ENCODE results near the gene RALGPS1. TPM values are rescaled to one million over a fixed set of nuclear protein-coding genes. Genes with fewer than 3 reads are reported as not detected.

RALGPS1 gene
- polyA plus RNA-seq, 1 of the 3 experiments (the other 2 are of a cell fraction) = 3.9 TPM

DNA sequence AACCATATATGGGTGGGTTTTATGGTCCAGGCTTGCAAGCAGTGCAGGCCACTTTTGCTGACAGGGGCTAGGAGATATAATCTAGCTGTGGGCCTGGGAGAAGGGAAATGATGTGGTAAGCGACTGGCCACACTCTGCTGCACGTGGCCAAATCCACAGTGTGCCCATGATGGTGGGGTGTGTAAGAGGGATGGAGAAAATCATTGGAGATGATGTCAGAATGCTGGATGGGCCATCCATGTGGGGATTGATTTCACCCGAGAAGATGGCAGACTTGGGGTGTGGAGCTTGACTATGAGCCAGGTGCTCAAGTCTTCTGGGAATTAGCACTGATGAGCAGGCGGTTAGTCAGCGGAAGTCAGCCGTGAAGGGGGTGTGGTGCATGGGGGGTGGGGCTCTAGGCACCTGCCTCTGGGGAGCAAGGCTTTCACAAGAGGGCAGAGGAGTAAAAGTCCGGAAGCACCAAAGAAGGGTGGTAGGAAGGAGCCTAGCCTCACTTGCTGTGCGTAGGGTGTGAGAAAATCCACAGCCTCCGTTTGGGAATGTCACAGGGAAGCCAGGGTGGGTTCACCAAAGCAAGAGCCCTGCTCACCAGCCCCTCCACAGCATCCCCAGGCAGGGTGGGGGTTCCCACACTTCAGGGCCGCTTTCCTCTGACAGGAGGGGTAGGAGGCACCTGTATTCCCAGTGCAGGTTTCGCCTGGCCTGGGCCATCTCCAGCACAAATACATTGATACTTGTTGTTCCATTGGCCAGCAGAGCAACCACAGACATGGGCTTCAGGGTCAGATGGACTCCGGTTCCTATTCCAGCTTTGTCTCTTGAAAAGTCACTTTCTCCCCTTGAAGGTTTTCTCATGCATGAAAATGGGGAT is 252.3 kb downstream of the RALGPS1 start:
- Histone ChIP-seq H3K27ac (ENCODE audit: low read depth in 2 of 2, low read length in 1 of 2) (no peak overlapping the region), H3F3A (replicated peaks; ENCODE audit: insufficient read depth) (peaks cover 5% of the 10 kb centered on the region), H3K79me2 (ENCODE audit: insufficient read depth) (no peaks in the 10 kb centered on the region), H3K4me2 (no peak overlapping the region), H3K9ac (no peak overlapping the region), H3K27me3 (ENCODE audit: insufficient read depth) (no peaks in the 10 kb centered on the region), H3K9me2 (no peaks in the 10 kb centered on the region), H3K36me3 (replicated peaks in 1 of 2; ENCODE audit: control insufficient read depth in 1 of 2, insufficient read depth in 2 of 2, low read length in 1 of 2) (no peaks in the 10 kb centered on the region), H3K9me3 (no peaks in the 10 kb centered on the region), H4K20me1 (ENCODE audit: insufficient read depth) (no peaks in the 10 kb centered on the region), H3K4me1 (ENCODE audit: control insufficient read depth in 1 of 2, insufficient read depth in 2 of 2, low read depth in 1 of 2, low read length in 1 of 2) (peaks cover 20 to 31% of the 10 kb centered on the region in 2 experiments; a peak in 3 of 4 replicates), H3K4me3 (ENCODE audit: low read depth in 2 of 2, low read length in 1 of 2) (no peak overlapping the region), H2AFZ (ENCODE audit: low read depth) (no peak overlapping the region)
- no peak for DNase-seq
- ChIA-PET CTCF (interaction anchor here (0.7 to 3.2 kb wide), 2 partner anchors 8 to 227 kb away, joined by 3 to 12 read pairs; no protein-coding TSS in a partner anchor), POLR2A (no interaction called here)
- WGBS (ENCODE audit: low lambda C conversion rate) = 80% methylated on average over 12 of the region's 12 CpGs
- TF ChIP-seq ELF1 (IDR thresholded peaks at IDR 0.05) = no peak
- TF ChIP-seq SMC3 (IDR thresholded peaks at IDR 0.05; ENCODE audit: low read depth, low read length) = no peak
- TF ChIP-seq FOSL2 (IDR thresholded peaks at IDR 0.05; ENCODE audit: borderline replicate concordance, low read depth) = peak; percentile 21; the same call in 1 of the 2 replicates
- no peak for TF ChIP-seq NRF1 (IDR thresholded peaks at IDR 0.05; ENCODE audit: low read depth, low read length)
- TF ChIP-seq, protein P1, sequence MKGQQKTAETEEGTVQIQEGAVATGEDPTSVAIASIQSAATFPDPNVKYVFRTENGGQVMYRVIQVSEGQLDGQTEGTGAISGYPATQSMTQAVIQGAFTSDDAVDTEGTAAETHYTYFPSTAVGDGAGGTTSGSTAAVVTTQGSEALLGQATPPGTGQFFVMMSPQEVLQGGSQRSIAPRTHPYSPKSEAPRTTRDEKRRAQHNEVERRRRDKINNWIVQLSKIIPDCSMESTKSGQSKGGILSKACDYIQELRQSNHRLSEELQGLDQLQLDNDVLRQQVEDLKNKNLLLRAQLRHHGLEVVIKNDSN (IDR thresholded peaks at IDR 0.05; ENCODE audit: borderline replicate concordance, low read depth) = no peak
- TF ChIP-seq CTCF (IDR thresholded peaks at IDR 0.05) = no peak
- no peak for TF ChIP-seq YY1 (IDR thresholded peaks at IDR 0.05; ENCODE audit: low read depth)
- no peak for TF ChIP-seq FOXJ3 (CRISPR knock-in tag; IDR thresholded peaks at IDR 0.05)

DNA sequence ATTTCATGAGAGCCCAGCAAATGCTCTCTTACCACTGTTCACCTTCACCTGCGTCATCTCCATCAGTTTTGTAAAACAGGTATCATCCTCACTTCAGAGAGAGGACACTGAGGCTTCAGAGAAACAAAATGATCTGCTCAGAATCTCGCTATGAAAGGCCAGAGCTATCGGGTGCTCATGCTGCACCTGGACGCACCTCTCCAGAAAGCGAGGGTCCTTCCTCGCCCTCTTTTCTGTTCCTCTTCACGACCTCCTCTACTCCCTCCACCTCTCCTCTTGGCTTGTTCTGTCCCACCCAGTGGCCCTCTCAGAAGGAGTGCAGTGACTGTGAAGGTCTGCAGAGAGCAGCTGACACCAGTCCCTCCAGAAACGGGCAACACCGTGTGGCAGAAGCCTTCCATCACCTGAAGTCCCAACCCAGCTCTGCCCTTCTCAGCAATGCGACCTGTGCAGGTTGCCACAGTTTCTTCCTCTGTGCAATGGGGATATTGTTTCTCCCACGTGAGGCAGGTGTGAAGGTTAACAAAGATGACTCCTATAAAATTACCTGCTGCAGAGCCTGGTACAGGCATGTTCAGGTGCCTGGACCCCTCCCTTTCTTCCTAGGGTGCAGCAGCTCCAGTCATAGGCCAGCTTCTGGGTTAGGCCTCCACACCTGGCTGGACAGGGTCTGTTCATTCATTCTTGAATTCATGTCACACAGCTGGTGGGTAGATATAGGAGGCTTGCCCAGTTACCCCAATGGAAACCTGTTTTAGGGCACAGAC is 253.2 kb downstream of the RALGPS1 start:
- Histone ChIP-seq H3K9me2 (no peaks in the 10 kb centered on the region), H3K36me3 (replicated peaks in 1 of 2; ENCODE audit: control insufficient read depth in 1 of 2, insufficient read depth in 2 of 2, low read length in 1 of 2) (no peaks in the 10 kb centered on the region), H3F3A (replicated peaks; ENCODE audit: insufficient read depth) (peaks cover 5% of the 10 kb centered on the region), H3K27ac (ENCODE audit: low read depth in 2 of 2, low read length in 1 of 2) (no peak overlapping the region), H3K4me1 (ENCODE audit: control insufficient read depth in 1 of 2, insufficient read depth in 2 of 2, low read depth in 1 of 2, low read length in 1 of 2) (peaks cover 11 to 22% of the 10 kb centered on the region in 2 experiments; a peak in 3 of 4 replicates), H3K27me3 (ENCODE audit: insufficient read depth) (no peaks in the 10 kb centered on the region), H4K20me1 (ENCODE audit: insufficient read depth) (no peaks in the 10 kb centered on the region), H3K9me3 (no peaks in the 10 kb centered on the region), H3K4me2 (no peak overlapping the region), H3K79me2 (ENCODE audit: insufficient read depth) (no peaks in the 10 kb centered on the region), H3K4me3 (ENCODE audit: low read depth in 2 of 2, low read length in 1 of 2) (no peak overlapping the region), H2AFZ (ENCODE audit: low read depth) (no peak overlapping the region), H3K9ac (no peak overlapping the region)
- CTCF ChIA-PET = interaction anchor here (1.7 to 3.2 kb wide), 2 partner anchors 202 to 228 kb away, joined by 4 to 12 read pairs; no protein-coding TSS in a partner anchor
- no peak for DNase-seq
- POLR2A ChIA-PET = no interaction called here
- 88% methylated on average over 11 of the region's 11 CpGs for WGBS (ENCODE audit: low lambda C conversion rate)
- no peak for TF ChIP-seq FOXM1 (IDR thresholded peaks at IDR 0.05; ENCODE audit: low read depth)
- TF ChIP-seq RXRA (IDR thresholded peaks at IDR 0.05; ENCODE audit: borderline replicate concordance, low read depth) = no peak
- TF ChIP-seq RCOR1 (IDR thresholded peaks at IDR 0.05; ENCODE audit: low read length) = no peak
- no peak for TF ChIP-seq MXI1 (IDR thresholded peaks at IDR 0.05; ENCODE audit: low read depth, low read length)
- TF ChIP-seq EP300 (IDR thresholded peaks at IDR 0.05; ENCODE audit: borderline replicate concordance in 1 of 2, low read depth in 1 of 2, low read length in 1 of 2) = no peak
- TF ChIP-seq FOSL2 (IDR thresholded peaks at IDR 0.05; ENCODE audit: borderline replicate concordance, low read depth) = no peak
- TF ChIP-seq, protein P2, sequence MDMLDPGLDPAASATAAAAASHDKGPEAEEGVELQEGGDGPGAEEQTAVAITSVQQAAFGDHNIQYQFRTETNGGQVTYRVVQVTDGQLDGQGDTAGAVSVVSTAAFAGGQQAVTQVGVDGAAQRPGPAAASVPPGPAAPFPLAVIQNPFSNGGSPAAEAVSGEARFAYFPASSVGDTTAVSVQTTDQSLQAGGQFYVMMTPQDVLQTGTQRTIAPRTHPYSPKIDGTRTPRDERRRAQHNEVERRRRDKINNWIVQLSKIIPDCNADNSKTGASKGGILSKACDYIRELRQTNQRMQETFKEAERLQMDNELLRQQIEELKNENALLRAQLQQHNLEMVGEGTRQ (IDR thresholded peaks at IDR 0.05; ENCODE audit: borderline replicate concordance, low read depth, low read length) = no peak
- TF ChIP-seq RFX5 (IDR thresholded peaks at IDR 0.05; ENCODE audit: low read length) = no peak
- TF ChIP-seq TAF1 (IDR thresholded peaks at IDR 0.05; ENCODE audit: borderline replicate concordance, low read depth, low read length) = no peak
- TF ChIP-seq PBX3 (IDR thresholded peaks at IDR 0.05) = no peak
- no peak for TF ChIP-seq SMC3 (IDR thresholded peaks at IDR 0.05; ENCODE audit: low read depth, low read length)
- no peak for TF ChIP-seq TCF12 (IDR thresholded peaks at IDR 0.05)
- no peak for TF ChIP-seq EZH2phosphoT487 (IDR thresholded peaks at IDR 0.05; ENCODE audit: borderline replicate concordance, low read depth)
- no peak for TF ChIP-seq NFIC (IDR thresholded peaks at IDR 0.05; ENCODE audit: borderline replicate concordance)
- TF ChIP-seq, protein P3, sequence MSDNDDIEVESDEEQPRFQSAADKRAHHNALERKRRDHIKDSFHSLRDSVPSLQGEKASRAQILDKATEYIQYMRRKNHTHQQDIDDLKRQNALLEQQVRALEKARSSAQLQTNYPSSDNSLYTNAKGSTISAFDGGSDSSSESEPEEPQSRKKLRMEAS (IDR thresholded peaks at IDR 0.05; ENCODE audit: low read depth) = no peak
- TF ChIP-seq GABPA (IDR thresholded peaks at IDR 0.05; ENCODE audit: low read depth) = no peak
